GM21576 (cell line): ENCODE data around the gene WWP2.
"Not testable (repeated sequence)": the region's sequence is repeated elsewhere in the genome, so short reads cannot be mapped to it uniquely, and the experiment has no call there.

Experiments used
- ATAC-seq: cut with Tn5 transposase; IDR thresholded peaks from one replicate; pipeline ENCODE4 v1.9.1; 2021; ENCODE audit warnings: mild to moderate bottlenecking, moderate library complexity; ENCODE audit not compliant: unreplicated experiment

WWP2 gene

DNA sequence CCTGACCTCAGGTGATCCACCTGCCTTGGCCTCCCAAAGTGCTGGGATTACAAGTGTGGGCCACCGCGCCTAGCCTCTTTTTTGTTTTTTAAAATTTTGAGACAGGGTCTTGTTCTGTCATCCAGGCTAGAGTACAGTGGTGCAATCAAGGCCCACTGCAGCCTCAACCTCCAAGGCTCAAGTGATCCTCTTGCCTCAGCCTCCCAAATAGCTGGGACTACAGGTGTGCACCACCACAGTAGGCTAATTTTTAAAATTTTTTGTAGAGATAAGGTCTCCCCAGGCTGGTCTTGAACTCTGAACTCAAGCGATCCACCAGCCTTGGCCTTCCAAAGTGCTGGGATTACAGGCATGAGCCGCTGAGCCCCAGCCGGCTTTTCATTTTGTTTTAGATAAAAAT is 92.6 kb downstream of the WWP2 start:
- ATAC-seq = not testable (repeated sequence)

DNA sequence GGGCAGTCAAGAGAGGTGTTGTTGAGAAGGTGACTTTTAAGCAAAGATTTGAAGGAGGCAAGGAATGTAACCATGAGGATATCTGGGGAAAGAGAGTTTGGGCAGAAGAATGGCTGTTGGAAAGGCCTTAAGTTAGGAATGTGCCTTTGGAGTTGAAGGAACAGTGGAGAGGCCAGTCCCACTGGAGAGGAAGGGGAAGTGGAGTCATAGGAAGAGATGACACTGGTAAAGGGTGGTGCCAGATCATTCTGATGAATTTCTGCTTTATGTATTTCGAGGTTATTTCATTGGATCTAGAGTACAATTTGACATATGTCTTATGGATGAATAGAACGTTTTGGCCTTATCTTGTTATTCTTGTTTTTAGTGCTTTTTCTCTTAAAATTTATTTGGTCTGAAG is 93.5 kb downstream of the WWP2 start:
- ATAC-seq = no peak

GRCh38 chr16:69858191-69859104 is 96.3 kb downstream of the WWP2 start:
- no peak for ATAC-seq

DNA sequence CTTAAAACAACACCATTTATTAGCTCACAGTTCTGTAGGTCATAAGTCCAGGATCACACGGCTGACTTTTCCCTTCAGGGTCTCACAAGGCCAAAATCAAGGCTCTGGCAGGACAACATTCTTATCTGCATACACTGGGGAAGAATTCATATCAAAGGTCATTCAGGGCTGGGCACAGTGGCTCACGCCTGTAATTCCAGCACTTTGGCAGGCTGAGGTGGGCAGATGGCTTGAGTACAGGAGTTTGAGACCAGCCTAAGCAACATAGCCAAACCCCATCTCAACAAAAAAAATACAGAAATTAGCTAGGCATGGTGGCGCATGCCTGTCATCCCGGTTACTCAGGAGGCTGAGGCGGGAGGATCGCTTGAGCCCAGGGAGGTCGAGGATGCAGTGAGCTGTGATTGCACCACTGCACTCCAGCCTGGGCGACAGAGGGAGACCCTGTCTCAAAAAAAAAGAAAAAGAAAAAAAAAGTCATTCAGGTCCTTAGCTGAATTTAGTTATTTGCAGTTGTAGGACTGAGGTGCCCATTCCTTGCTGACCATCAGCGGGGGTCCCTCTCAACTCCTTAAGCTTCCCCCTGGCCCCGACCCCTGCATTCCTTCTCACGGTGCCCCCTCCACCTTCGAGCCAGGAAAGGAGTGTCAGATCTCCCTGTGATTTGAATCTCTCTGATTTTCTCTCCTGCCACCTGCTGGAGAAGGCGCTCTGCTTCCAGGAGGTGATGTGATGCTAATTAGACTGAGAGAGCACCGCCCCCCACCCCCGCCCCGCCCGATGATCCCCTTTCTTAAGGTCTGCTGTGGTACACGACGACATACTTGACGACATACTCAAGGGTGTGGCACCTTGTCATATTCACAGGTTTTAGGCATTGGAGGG is 97.2 kb downstream of the WWP2 start:
- ATAC-seq = no peak

GRCh38 chr16:69860233-69861231 is 98.4 kb downstream of the WWP2 start:
- ATAC-seq = no peak

DNA sequence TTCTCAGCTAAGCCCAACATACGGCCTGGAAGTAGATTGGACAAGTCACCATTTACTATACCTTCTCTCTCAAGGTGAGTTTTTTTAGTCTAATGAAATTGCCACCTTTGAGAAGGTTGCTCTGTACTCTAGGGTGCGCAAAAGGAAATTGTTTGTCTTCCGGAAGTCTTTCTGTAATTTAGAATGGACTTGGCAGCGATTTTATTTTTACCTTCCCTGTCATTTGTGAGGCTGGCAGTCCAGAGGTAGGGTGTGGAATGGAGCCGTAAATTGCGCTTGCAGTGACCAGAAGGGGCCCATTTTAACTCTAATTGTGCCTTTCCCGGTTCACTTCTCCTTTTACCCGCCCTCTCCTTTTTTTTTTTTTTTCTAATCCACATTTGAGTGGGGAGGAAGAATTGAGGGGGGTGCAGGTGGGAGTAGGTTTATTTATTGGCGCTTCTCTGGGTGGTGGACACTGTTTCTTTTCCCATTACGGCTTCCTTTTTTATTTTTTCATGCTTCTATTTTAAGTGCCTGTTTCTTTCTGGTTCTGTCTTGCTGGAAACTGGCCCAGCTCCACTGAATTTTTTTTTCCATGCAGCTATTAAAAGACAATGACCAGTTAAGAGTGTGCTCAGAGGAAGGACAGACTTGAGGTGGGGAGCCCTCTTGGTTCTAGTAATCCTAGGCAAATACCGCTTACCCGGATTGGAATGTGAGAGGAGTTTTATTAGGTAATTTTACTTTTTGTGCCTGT is 99.3 kb downstream of the WWP2 start:
- no peak for ATAC-seq

DNA sequence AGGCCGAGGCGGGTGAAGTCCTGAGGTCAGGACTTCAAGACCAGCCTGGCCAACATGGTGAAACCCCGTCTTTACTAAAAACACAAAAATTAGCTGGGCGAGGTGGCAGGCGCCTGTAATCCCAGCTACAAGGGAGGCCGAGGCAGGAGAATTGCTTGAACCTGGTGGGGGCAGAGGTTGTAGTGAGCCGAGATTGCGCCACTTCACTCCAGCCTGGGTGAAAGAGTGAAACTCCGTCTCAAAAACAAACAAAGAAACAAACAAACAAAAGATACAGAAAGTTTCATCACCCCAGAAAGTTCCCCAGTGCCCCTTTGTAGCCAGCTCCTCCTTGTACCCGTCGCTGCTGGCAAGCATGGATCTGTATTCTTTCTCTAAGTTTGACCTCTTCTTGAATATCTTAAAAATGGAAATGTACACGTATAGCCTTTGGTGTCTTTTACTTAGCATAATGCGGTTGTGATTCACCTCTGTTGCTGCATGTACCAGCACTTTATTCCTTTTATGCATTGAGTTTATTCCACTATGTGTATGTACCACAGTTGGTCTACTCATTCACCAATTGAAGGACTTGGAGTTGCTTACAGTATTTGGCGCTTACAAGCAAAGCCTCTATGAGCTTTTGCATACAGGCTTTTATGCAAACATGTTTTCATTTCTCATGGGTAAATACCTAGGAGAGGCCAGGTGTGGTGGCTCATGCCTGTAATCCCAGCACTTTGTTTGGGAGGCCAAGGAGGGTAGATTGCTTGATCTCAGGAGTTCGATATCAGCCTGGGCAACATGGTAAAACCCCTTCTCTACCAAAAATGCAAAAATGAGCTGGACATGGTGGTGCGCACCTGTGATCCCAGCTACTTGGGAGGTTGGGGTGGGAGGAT is 101.5 kb downstream of the WWP2 start:
- no peak for ATAC-seq

- ATAC-seq = no peak
Observed at GRCh38 chr16:69865701-69866100, 103.6 kb downstream of the WWP2 start.

- no peak for ATAC-seq
Observed at GRCh38 chr16:69867784-69868560, 105.8 kb downstream of the WWP2 start.

GRCh38 chr16:69870761-69871160 is 108.6 kb downstream of the WWP2 start:
- no peak for ATAC-seq

DNA sequence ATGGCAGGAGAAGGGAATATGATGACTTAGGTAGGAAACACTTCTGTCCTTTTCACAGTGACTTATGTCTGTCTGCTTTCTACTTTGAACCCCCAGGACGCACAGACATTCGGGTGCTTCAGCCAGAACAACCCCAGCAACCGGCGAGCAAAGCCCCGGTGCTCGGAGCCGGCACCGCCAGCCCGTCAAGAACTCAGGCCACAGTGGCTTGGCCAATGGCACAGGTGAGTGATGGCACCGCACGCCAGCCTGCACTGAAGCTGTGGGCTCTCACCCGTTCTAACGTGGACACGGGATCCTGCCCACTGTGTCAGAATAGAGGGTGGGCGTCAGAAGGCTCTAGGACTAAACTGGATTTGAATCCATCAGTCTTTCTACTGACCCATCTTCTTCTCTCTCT is 109.6 kb downstream of the WWP2 start:
- no peak for ATAC-seq

DNA sequence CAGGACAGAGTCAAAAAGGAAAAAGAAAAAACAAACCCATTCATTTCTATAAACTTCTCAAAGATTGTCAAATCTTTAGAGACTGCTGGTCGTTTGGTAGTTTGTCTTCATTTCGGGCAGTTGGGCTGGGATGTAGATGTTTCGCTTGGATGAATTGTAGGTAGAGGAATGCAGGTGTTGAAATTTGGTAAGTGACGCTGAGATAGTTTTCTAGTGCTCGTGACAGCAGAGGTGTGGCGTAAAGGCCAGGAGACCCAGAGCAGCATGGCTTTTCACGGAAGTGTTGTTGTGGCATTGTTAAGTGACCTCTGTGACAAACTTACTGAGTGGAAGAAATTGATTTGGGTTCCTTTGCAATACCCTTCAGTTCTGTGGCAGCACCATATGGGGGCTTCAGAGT is 110.8 kb downstream of the WWP2 start:
- no peak for ATAC-seq

DNA sequence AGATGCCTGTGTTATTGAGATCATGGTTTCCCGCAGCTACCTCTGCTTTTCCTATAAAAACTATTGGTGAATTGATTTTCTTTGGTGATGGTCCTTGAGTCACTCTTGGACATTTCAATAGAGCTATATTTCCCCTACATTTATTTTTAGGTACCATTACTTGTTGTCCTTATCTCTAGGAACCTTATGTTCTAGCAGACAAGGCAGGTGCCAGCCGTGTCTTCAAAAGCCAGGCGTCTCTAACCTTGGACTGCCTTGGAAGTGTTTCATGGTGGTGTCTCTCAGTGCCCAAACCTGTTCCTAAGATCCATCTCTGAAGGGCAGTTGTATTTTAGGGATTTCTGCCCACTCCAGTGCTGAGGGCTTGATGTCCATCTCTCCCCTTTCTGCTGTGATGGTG is 111.7 kb downstream of the WWP2 start:
- ATAC-seq = no peak

DNA sequence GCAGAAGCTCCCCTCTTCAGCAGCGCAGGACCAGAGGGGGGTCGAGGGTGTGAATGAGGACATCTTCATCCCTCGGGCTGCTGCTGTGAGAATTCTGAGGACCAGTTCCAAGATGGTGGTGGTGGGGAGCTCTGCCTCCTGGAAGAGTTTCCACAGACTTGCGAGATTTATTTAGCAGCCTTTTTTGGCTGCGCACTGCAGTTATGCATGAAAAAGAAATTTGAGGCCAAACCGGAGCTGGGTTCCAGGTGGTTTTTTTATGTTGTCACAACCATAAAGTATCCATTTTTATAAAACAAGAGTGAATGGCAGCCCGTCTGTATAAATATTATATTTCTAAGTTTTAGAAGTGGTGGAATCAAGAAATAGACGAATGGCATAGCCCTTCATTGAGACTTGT is 112.1 kb downstream of the WWP2 start:
- ATAC-seq = no peak

DNA sequence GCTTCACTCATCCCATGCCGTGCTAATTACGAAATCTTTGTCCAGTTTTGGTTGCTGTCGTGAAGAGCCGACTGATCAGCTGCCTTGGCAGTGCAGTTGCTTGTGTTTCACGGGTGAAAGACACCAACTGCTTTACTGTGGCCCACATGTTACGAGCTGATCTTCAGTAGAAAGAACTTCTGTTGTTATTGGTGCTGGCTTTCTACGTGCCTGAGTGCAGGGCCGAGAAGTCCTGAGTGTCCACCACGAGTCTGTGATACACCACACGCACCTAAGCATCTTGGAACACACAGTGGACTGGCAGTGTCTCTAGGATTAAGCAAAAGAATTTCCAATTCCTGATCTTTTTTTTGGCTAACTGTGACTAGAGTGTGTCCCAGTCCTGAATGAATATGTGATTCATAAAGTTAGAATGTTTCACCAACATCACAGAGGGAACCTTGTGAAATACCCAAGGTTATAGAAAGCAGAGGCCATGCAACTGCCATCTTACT is 118.6 kb downstream of the WWP2 start:
- no peak for ATAC-seq

DNA sequence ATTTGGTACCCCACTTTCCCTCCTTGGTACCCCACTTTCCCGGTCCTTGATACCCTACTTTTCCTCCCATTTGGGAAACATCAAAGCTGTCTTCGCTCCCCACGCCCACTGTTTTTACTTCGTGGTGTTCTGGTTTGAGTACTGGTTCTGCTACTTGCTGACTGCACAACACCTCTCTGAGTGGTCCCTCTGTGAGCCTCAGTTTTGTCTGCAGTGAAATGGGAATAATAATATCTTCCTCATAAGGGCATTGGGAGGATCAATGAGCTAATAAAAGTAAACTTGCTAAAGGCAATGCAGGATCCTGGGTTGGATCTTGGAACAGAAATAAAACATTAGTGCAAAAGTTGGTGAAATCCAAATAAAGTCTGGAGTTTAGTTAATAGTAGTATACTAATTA is 119.0 kb downstream of the WWP2 start:
- ATAC-seq = no peak

- no peak for ATAC-seq
Observed at GRCh38 chr16:69883744-69884143, 121.6 kb downstream of the WWP2 start.

- no peak for ATAC-seq
Observed at GRCh38 chr16:69885722-69886121, 123.6 kb downstream of the WWP2 start.
